Measurements from ENCODE around the gene AIFM2.

DNA sequence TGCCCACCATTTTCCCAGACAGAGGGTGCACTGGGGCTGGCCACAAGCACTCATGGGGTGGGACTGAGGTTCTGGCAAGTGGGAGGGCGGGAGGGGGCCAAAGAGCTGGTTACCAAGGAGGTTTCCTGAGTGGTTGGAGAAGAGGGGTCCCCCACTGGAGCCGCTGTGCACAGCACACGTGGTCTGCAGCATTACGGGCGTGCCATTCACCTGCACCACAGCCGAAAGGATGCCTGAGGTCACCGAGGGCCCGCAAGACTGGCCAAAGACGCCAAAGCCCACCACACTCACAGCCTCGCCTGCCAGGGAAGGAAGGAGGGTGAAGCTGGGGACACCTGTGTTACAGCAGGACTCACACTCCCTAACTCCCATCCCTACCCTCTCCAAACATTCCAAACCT lies 9.9 kb upstream of the AIFM2 start:
- no peak for TF ChIP-seq POLR2AphosphoS5 (IDR thresholded peaks at IDR 0.05; ENCODE audit: borderline replicate concordance, low read depth, low read length)
- no peak for TF ChIP-seq EZH2 (IDR thresholded peaks at IDR 0.05)
- no peak for TF ChIP-seq FOXP2 (optimal IDR thresholded peaks at IDR 0.05; ENCODE audit: control extremely low read depth, extremely low read length, insufficient read depth)
